ENCODE data around the gene P2RY14. TPM values are rescaled to one million over a fixed set of nuclear protein-coding genes. Genes with fewer than 3 reads are reported as not detected.

The P2RY14 gene
- total RNA-seq, 6 experiments from 2014 or later, result not detected

DNA sequence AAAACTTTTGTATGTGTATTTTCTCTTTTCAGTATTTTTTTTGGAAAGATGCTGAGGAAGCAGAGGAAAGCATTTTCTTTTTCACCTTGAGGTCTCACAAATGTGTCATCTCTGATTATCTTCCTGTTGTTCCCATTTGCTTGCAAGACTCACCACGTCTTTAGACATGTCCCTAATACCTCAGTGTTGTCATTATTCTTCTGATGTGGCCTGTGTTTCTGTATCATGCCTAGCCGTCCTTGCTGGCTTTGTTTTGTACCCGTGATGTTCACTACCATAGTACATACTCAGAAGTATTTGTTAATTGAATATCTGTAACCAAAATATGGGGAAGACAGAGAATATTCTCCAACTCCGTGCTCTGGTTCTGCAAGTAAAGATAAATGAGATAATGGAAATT is 5.0 kb upstream of the P2RY14 start:
- H3K36me3 Mint-ChIP-seq (ENCODE audit: low read depth), result no peaks in the 10 kb centered on the region
- no peak for DNase-seq
- no peak overlapping the region for H3K27ac Mint-ChIP-seq
- H3K9me3 Mint-ChIP-seq, result no peaks in the 10 kb centered on the region
- H3K4me1 Mint-ChIP-seq (ENCODE audit: low read depth), result peaks cover 20% of the 10 kb centered on the region
- H3K27me3 Mint-ChIP-seq (ENCODE audit: insufficient read depth), result peaks cover 8% of the 10 kb centered on the region; the same call in 1 of the 2 replicates
- H3K4me3 Mint-ChIP-seq, result no peak overlapping the region
- TF ChIP-seq, protein P1, sequence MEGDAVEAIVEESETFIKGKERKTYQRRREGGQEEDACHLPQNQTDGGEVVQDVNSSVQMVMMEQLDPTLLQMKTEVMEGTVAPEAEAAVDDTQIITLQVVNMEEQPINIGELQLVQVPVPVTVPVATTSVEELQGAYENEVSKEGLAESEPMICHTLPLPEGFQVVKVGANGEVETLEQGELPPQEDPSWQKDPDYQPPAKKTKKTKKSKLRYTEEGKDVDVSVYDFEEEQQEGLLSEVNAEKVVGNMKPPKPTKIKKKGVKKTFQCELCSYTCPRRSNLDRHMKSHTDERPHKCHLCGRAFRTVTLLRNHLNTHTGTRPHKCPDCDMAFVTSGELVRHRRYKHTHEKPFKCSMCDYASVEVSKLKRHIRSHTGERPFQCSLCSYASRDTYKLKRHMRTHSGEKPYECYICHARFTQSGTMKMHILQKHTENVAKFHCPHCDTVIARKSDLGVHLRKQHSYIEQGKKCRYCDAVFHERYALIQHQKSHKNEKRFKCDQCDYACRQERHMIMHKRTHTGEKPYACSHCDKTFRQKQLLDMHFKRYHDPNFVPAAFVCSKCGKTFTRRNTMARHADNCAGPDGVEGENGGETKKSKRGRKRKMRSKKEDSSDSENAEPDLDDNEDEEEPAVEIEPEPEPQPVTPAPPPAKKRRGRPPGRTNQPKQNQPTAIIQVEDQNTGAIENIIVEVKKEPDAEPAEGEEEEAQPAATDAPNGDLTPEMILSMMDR (IDR thresholded peaks at IDR 0.05), result no peak

DNA sequence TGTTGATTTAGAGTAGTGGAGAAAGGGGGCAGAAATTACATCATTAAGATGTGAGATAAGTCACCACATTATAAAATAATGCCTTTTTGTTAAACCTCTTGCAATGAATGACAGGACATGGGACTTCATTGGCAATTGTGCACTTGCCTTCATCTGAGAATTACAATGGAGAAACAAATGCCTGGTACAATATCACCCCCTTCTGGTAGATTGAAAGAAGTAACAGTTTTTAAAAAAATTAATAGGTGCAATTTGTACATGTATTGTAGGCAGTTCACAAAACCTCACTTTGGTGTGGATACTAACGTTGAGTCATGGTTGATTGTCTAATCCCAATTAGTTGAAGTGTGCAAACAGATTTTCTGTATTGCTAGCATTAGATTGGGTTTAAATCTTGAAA is 4.6 kb upstream of the P2RY14 start:
- Mint-ChIP-seq H3K4me1 (ENCODE audit: low read depth) (peaks cover 20% of the 10 kb centered on the region), H3K9me3 (no peaks in the 10 kb centered on the region), H3K4me3 (no peak overlapping the region), H3K27ac (no peak overlapping the region), H3K36me3 (ENCODE audit: low read depth) (no peaks in the 10 kb centered on the region), H3K27me3 (ENCODE audit: insufficient read depth) (peaks cover 8% of the 10 kb centered on the region; the same call in 1 of the 2 replicates)
- TF ChIP-seq, protein P1 (IDR thresholded peaks at IDR 0.05), result peak; percentile 91
- peak; percentile 54 for DNase-seq

DNA sequence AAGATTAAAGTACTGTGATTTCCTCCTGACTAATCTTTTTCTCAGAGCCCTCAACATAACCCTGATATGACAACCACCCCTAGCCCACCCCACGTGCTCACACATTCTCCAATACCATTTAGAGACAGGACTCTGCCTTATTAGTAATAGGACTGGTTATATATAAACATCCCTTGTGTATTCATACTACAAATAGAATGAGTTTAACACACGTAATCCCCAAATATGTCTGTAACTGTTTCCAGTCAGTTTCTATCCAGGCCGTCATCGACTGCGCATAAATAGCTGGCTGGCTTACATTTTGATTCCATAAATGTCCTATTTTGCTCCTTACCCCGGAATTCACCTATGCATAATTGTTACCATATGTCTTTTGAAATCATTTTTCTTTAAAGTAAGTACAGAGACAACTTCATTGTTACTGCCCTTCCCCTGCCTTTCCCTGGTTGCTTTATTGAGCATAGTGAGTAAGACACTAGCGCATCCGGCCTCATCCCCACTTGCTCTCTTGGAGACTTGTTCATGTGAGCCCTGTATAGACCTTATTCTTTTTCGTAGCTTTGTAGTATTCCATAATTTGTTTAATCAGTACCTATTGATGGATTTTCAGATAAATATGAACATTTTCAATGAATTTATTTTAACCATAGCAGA is 3.5 kb upstream of the P2RY14 start:
- Mint-ChIP-seq H3K27ac (no peak overlapping the region), H3K9me3 (no peaks in the 10 kb centered on the region), H3K4me3 (no peak overlapping the region), H3K36me3 (ENCODE audit: low read depth) (no peaks in the 10 kb centered on the region), H3K4me1 (ENCODE audit: low read depth) (peaks cover 20% of the 10 kb centered on the region), H3K27me3 (ENCODE audit: insufficient read depth) (peaks cover 7% of the 10 kb centered on the region)
- no peak for DNase-seq
- TF ChIP-seq, protein P1 (IDR thresholded peaks at IDR 0.05), result no peak

DNA sequence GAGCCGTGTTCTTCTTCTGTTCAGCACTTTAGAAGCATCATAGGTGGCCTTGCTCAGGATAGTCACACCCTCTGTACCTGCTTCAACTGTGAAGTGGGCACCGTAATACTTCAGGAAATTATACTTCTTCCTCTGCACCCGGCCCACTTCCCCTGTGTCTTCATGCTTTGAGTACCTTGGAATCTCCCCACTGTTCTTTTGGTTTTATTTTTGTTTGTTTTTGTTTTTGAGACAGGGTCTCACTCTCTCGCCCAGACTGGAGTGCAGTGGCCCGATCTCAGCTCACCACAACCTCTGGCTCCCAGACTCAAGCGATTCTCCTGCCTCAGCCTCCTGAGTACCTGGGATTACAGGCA is 1.7 kb downstream of the P2RY14 start:
- H3K27ac Mint-ChIP-seq, result no peak overlapping the region
- peaks cover 7% of the 10 kb centered on the region for H3K27me3 Mint-ChIP-seq (ENCODE audit: insufficient read depth)
- peaks cover 3% of the 10 kb centered on the region for H3K4me1 Mint-ChIP-seq (ENCODE audit: low read depth)
- H3K9me3 Mint-ChIP-seq, result no peaks in the 10 kb centered on the region
- TF ChIP-seq, protein P1 (IDR thresholded peaks at IDR 0.05), result no peak
- H3K4me3 Mint-ChIP-seq, result no peak overlapping the region
- no peak for DNase-seq
- H3K36me3 Mint-ChIP-seq (ENCODE audit: low read depth), result no peaks in the 10 kb centered on the region

DNA sequence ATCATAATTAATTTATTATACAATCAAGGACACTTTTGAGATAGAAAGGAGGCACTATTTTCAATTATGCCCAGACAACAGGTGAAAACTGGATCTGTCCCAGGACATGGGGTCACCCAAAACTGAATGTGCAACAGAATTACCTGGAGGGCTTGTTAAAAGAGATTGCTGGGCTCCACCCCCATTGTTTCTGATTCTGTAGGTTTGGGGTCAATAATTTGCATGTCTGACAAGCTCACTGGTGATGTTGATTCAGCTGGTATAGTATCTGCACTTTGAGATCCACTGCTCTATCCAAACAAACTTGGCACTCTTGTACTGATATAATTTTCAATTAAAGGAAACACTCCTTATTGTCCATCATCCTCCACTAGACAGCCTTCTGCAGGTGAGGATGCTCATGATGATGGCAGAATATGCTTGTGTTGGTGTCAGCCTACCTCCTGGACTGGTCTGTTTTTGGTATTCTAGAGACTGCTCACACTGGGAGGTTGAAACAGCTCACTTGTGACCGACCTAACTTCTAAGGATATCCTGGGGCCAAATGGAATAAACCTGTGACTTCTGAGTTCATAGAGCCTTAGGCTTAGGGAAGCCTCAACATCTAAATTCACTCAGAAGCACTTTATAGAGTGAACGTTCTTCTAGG is 2.2 kb downstream of the P2RY14 start:
- Mint-ChIP-seq H3K27me3 (ENCODE audit: insufficient read depth) (peaks cover 6% of the 10 kb centered on the region), H3K36me3 (ENCODE audit: low read depth) (no peaks in the 10 kb centered on the region), H3K27ac (no peak overlapping the region), H3K4me1 (ENCODE audit: low read depth) (no peaks in the 10 kb centered on the region), H3K9me3 (no peaks in the 10 kb centered on the region), H3K4me3 (no peak overlapping the region)
- TF ChIP-seq, protein P1 (IDR thresholded peaks at IDR 0.05), result no peak
- no peak for DNase-seq

Data from HFFc6 (cell line).